Measurements from ENCODE around the gene AGMAT. TPM values are rescaled to one million over a fixed set of nuclear protein-coding genes. Genes with fewer than 3 reads are reported as not detected.

The AGMAT gene
- total and polyA plus RNA-seq, 2 of the 13 experiments (the other 11 are each of a cell fraction or from before 2014, with no cell fraction given): 59.1 to 174 TPM

DNA sequence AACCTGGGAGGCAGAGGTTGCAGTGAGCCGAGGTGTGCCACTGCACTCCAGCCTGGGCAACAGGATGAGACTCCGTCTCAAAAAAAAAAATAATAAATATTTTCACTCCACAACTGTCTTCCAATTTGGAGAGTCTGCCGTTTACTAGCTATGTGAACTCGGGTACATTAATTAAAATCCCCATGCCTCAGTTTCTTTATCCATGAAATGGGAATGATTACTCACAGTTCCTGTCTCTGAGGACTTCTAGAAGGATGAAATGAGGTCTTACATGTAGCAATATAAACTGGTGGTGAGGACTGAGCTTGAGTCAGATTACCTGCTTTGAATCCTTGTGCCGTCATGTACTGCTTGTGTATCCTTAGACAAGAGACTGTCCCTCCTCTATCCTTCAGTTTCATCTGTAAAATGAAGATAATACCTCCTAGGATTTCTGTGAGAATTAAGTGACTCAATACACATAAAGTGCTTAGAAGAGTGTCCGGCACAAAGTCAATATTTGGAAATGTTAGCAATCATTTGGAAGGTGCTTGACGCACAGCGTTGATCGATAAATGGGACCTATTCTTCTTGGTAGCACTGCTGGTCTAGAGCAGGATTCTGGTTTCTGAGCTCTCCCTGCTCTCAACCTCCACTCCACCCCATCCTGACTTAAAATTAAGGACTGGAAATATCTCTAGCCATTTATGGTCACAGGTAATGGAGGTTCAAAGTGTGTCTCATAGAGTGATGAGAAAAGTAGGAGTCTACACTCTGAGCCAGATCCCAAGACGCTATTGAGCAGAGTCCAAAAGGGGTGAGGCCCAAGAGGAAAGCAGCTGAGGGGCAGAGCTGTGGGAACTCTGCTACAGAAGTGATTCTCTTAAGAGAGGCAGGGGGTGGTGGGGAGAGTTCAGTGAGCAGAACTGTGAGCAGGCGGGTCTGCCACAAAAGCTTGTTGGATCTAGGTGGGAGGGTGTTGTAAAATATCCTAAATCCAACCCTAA is 20.8 kb upstream of the AGMAT start (continued):
- TF ChIP-seq, protein P1, sequence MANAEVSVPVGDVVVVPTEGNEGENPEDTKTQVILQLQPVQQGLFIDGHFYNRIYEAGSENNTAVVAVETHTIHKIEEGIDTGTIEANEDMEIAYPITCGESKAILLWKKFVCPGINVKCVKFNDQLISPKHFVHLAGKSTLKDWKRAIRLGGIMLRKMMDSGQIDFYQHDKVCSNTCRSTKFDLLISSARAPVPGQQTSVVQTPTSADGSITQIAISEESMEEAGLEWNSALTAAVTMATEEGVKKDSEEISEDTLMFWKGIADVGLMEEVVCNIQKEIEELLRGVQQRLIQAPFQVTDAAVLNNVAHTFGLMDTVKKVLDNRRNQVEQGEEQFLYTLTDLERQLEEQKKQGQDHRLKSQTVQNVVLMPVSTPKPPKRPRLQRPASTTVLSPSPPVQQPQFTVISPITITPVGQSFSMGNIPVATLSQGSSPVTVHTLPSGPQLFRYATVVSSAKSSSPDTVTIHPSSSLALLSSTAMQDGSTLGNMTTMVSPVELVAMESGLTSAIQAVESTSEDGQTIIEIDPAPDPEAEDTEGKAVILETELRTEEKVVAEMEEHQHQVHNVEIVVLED (CRISPR knock-in tag; IDR thresholded peaks at IDR 0.05; ENCODE audit: borderline replicate concordance): peak; percentile 40; the same call in 1 of the 2 replicates
- TF ChIP-seq, protein P2, sequence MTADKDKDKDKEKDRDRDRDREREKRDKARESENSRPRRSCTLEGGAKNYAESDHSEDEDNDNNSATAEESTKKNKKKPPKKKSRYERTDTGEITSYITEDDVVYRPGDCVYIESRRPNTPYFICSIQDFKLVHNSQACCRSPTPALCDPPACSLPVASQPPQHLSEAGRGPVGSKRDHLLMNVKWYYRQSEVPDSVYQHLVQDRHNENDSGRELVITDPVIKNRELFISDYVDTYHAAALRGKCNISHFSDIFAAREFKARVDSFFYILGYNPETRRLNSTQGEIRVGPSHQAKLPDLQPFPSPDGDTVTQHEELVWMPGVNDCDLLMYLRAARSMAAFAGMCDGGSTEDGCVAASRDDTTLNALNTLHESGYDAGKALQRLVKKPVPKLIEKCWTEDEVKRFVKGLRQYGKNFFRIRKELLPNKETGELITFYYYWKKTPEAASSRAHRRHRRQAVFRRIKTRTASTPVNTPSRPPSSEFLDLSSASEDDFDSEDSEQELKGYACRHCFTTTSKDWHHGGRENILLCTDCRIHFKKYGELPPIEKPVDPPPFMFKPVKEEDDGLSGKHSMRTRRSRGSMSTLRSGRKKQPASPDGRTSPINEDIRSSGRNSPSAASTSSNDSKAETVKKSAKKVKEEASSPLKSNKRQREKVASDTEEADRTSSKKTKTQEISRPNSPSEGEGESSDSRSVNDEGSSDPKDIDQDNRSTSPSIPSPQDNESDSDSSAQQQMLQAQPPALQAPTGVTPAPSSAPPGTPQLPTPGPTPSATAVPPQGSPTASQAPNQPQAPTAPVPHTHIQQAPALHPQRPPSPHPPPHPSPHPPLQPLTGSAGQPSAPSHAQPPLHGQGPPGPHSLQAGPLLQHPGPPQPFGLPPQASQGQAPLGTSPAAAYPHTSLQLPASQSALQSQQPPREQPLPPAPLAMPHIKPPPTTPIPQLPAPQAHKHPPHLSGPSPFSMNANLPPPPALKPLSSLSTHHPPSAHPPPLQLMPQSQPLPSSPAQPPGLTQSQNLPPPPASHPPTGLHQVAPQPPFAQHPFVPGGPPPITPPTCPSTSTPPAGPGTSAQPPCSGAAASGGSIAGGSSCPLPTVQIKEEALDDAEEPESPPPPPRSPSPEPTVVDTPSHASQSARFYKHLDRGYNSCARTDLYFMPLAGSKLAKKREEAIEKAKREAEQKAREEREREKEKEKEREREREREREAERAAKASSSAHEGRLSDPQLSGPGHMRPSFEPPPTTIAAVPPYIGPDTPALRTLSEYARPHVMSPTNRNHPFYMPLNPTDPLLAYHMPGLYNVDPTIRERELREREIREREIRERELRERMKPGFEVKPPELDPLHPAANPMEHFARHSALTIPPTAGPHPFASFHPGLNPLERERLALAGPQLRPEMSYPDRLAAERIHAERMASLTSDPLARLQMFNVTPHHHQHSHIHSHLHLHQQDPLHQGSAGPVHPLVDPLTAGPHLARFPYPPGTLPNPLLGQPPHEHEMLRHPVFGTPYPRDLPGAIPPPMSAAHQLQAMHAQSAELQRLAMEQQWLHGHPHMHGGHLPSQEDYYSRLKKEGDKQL (CRISPR knock-in tag; IDR thresholded peaks at IDR 0.05; ENCODE audit: low read depth): peak; percentile 58
- TF ChIP-seq ARID2 (CRISPR knock-in tag; IDR thresholded peaks at IDR 0.05; ENCODE audit: borderline replicate concordance) (no peak), SMAD3 (CRISPR knock-in tag; IDR thresholded peaks at IDR 0.05) (no peak), ZNF12 (CRISPR knock-in tag; IDR thresholded peaks at IDR 0.05) (peak; percentile 97), ZNF382 (CRISPR knock-in tag; IDR thresholded peaks at IDR 0.05; ENCODE audit: borderline replicate concordance) (no peak), SUZ12 (IDR thresholded peaks at IDR 0.05; ENCODE audit: low read depth, low read length) (no peak), KAT8 (CRISPR knock-in tag; IDR thresholded peaks at IDR 0.05) (peak; percentile 21; the same call in 1 of the 2 replicates), CEBPG (CRISPR knock-in tag; IDR thresholded peaks at IDR 0.05) (0 out of 2 replicates have a peak, but pooled peaks have one; percentile 33), ETV5 (CRISPR knock-in tag; IDR thresholded peaks at IDR 0.05; ENCODE audit: borderline replicate concordance) (peak; percentile 33; the same call in 1 of the 2 replicates), KLF11 (CRISPR knock-in tag; IDR thresholded peaks at IDR 0.05) (no peak), EEA1 (CRISPR knock-in tag; IDR thresholded peaks at IDR 0.05; ENCODE audit: borderline replicate concordance) (no peak), NKX3-1 (CRISPR knock-in tag; IDR thresholded peaks at IDR 0.05) (0 out of 2 replicates have a peak, but pooled peaks have one; percentile 54), IKZF1 (IDR thresholded peaks at IDR 0.05) (no peak), ZNF430 (CRISPR knock-in tag; IDR thresholded peaks at IDR 0.05) (no peak), ZNF143 (CRISPR knock-in tag; IDR thresholded peaks at IDR 0.05) (no peak), SIN3A (IDR thresholded peaks at IDR 0.05; ENCODE audit: borderline replicate concordance, low read depth, low read length) (no peak), ZNF205 (CRISPR knock-in tag; IDR thresholded peaks at IDR 0.05) (peak; percentile 24; the same call in 1 of the 2 replicates), KDM5A (IDR thresholded peaks at IDR 0.05; ENCODE audit: borderline replicate concordance, low read length) (no peak), ISX (CRISPR knock-in tag; conservative IDR thresholded peaks at IDR 0.05) (no peak)
